Stomach (tissue), 4 donors: ENCODE results near the gene SART1.

Experiments
- EP300 ChIP-seq: sonication (generic); formaldehyde crosslinking; IDR thresholded peaks from one replicate; pipeline ENCODE4 v1.6.1; 2017; ENCODE audit warnings: antibody characterized with exemption
- POLR2A ChIP-seq, 4 donors: fragments of 450-650 bp; IDR thresholded peaks; one replicate each; pipeline ENCODE4 v1.6.1; 2016; ENCODE audit warnings: antibody characterized with exemption in 4 of 4, control low read depth in 2 of 4, mild to moderate bottlenecking in 1 of 4, moderate library complexity in 1 of 4

- TF ChIP-seq POLR2A (IDR thresholded peaks at IDR 0.05), result no peak
- no peak for TF ChIP-seq EP300
Observed at GRCh38 chr11:65987336-65987735, 25.8 kb downstream of the SART1 start.
